Measurements from ENCODE around the gene MLN.

DNA sequence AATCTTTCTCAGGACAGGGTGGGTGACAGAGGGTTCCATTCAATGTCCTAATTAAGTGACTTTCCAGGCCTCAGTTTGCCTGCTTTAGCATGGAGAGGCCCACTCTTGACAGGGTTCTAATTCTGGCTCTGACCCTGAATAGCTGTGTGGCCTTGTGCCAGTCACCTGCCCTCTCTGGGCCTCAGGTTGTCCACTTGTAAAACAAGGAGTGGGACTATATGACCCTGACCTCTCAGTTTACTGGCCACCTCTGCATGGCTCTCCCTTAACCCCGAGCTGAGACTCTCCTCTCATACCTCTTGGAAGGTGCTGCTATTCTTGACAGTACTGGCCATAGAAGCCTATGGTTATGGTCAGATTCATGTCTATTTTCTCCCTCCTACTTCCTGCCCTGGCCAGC, 44.1 kb upstream of the MLN start:
- TF ChIP-seq, protein P1, sequence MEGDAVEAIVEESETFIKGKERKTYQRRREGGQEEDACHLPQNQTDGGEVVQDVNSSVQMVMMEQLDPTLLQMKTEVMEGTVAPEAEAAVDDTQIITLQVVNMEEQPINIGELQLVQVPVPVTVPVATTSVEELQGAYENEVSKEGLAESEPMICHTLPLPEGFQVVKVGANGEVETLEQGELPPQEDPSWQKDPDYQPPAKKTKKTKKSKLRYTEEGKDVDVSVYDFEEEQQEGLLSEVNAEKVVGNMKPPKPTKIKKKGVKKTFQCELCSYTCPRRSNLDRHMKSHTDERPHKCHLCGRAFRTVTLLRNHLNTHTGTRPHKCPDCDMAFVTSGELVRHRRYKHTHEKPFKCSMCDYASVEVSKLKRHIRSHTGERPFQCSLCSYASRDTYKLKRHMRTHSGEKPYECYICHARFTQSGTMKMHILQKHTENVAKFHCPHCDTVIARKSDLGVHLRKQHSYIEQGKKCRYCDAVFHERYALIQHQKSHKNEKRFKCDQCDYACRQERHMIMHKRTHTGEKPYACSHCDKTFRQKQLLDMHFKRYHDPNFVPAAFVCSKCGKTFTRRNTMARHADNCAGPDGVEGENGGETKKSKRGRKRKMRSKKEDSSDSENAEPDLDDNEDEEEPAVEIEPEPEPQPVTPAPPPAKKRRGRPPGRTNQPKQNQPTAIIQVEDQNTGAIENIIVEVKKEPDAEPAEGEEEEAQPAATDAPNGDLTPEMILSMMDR (IDR thresholded peaks at IDR 0.05): no peak
- TF ChIP-seq POLR2A (IDR thresholded peaks at IDR 0.05): no peak

Data from Peyer's patch (tissue), 4 donors.